Breast epithelium (tissue), 4 donors: ENCODE measurements around the gene VEPH1. TPM values are rescaled to one million over a fixed set of nuclear protein-coding genes. Genes with fewer than 3 reads are reported as not detected.

Experiments
- DNase-seq, 2 donors: peaks; one replicate each; pipeline ENCODE4 v3.0.0-alpha.2; 2019; ENCODE audit warnings: low spot score in 2 of 2
- H3K27ac ChIP-seq, 2 donors: fragments of 200-600 bp; sonication (generic) in 1 of 2; one replicate each; pipeline ENCODE4 v1.5.1; 2016 to 2019; ENCODE audit warnings: mild to moderate bottlenecking in 1 of 2
- H3K27me3 ChIP-seq, 2 donors: fragments of 200-600 bp; sonication (generic) in 1 of 2; one replicate each; pipeline versions ENCODE4 v1.5.1 to v1.6.0; 2017 to 2019; ENCODE audit warnings: control low read depth in 1 of 2, mild to moderate bottlenecking in 1 of 2
- H3K36me3 ChIP-seq: fragments of 200-600 bp; one replicate; pipeline ENCODE4 v1.5.1; 2019
- H3K4me1 ChIP-seq, 2 donors: fragments of 200-600 bp; sonication (generic); one replicate each; pipeline ENCODE4 v1.5.1; 2016 to 2019; ENCODE audit warnings: control low read depth in 1 of 2
- H3K4me3 ChIP-seq, 3 donors: fragments of 200-600 bp; sonication (generic); 1 replicate in 2 of 3; 2 replicates in 1 of 3; pipeline ENCODE4 v1.5.1; 2016 to 2019; ENCODE audit warnings: mild to moderate bottlenecking in 3 of 3, moderate library complexity in 2 of 3
- H3K9me3 ChIP-seq, 2 donors: fragments of 200-600 bp; sonication (generic) in 1 of 2; one replicate each; pipeline ENCODE4 v1.5.1; 2016 to 2019; ENCODE audit warnings: control low read depth in 1 of 2
- POLR2A ChIP-seq: fragments of 450-650 bp; IDR thresholded peaks from one replicate; pipeline ENCODE4 v1.6.1; 2016; ENCODE audit warnings: antibody characterized with exemption, mild to moderate bottlenecking, moderate library complexity
- POLR2AphosphoS5 ChIP-seq, 3 donors: sonication (generic); formaldehyde crosslinking; IDR thresholded peaks; one replicate each; pipeline ENCODE4 v1.6.1; 2017; ENCODE audit warnings: antibody characterized with exemption in 3 of 3
- intact Hi-C: fragments of 100-400 bp; cut with DNase I; formaldehyde crosslinking; loops from one replicate; pipeline ENCODE4 v1.15.1; 2023; ENCODE audit warnings: low total_unique reads
- total RNA-seq, 3 donors: library from RNA; depleted of rRNA; stranded (reverse); fragments of >200 nt; gene quantifications; one replicate each; pipeline ENCODE4 v1.1.0, GENCODE V29; 2016
- TF ChIP-seq, protein P1 (sequence below), 3 donors: fragments of 450-650 bp; IDR thresholded peaks; one replicate each; pipeline ENCODE4 v1.5.1; 2016 to 2017; ENCODE audit warnings: antibody characterized with exemption in 3 of 3, mild to moderate bottlenecking in 3 of 3, moderate library complexity in 3 of 3

The VEPH1 gene
- total RNA-seq, 3 donors from 2014 or later = under 0.01 to 20.9 (median 8.8) TPM

DNA sequence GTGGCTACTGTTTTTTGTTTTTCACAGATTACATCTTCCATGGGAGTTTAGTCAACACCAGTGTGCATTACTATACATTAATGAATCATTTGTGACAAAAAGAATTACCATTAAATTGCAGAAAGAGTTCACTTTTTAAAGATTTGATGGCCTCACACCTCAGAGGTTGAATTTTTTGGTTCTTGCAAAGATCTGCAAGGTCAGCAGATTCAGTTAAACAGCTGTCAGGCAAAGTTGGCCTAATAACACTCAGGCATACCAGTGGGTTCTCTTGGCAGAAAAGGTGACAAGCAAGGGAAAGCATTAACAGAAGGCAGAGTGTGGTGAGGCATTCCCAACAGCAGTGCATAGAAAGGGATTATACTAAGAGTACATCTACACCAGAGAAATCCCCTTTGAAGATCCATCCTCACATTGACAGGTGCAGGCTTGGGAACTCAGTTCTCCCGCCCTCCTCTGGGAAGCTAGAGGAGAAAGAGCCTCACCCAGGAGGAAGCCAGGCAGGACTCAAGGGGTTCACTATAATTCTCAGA is 90.8 kb downstream of the VEPH1 start:
- Histone ChIP-seq H3K27ac (no peak overlapping the region), H3K4me1 (no peaks in the 10 kb centered on the region), H3K27me3 (no peaks in the 10 kb centered on the region), H3K9me3 (no peaks in the 10 kb centered on the region), H3K4me3 (no peak overlapping the region), H3K36me3 (no peaks in the 10 kb centered on the region)
- DNase-seq = no peak
- intact Hi-C loops = no loop called here
- TF ChIP-seq, protein P1, sequence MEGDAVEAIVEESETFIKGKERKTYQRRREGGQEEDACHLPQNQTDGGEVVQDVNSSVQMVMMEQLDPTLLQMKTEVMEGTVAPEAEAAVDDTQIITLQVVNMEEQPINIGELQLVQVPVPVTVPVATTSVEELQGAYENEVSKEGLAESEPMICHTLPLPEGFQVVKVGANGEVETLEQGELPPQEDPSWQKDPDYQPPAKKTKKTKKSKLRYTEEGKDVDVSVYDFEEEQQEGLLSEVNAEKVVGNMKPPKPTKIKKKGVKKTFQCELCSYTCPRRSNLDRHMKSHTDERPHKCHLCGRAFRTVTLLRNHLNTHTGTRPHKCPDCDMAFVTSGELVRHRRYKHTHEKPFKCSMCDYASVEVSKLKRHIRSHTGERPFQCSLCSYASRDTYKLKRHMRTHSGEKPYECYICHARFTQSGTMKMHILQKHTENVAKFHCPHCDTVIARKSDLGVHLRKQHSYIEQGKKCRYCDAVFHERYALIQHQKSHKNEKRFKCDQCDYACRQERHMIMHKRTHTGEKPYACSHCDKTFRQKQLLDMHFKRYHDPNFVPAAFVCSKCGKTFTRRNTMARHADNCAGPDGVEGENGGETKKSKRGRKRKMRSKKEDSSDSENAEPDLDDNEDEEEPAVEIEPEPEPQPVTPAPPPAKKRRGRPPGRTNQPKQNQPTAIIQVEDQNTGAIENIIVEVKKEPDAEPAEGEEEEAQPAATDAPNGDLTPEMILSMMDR (IDR thresholded peaks at IDR 0.05) = no peak
- TF ChIP-seq POLR2A = no peak

DNA sequence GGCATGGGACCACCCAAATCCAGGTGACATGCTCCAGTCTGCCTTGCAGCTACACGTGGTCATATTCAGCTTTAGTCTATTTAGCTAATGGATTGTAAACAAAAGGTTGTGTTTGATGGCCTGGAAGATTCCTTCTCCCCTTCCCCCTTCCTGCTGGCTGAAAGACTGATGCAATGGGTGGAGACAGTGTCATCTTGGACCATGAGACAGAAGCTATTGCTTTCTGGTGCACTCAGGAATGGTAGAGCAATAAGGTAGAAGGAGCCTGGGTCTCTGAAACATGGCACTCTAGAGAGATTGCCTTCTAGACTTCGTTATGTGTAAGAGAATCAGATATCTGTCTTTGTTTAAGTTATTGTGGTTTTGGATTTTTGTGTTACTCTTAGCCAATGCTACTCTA is 92.3 kb downstream of the VEPH1 start:
- no peak for DNase-seq
- no peaks in the 10 kb centered on the region for H3K27me3 ChIP-seq
- no peak overlapping the region for H3K27ac ChIP-seq
- intact Hi-C loops = no loop called here
- H3K4me3 ChIP-seq = no peak overlapping the region
- TF ChIP-seq POLR2A (no peak), POLR2AphosphoS5 (IDR thresholded peaks at IDR 0.05) (no peak)
- TF ChIP-seq, protein P1 (IDR thresholded peaks at IDR 0.05) = no peak
- H3K4me1 ChIP-seq = no peaks in the 10 kb centered on the region
- H3K9me3 ChIP-seq = no peaks in the 10 kb centered on the region
- no peaks in the 10 kb centered on the region for H3K36me3 ChIP-seq

DNA sequence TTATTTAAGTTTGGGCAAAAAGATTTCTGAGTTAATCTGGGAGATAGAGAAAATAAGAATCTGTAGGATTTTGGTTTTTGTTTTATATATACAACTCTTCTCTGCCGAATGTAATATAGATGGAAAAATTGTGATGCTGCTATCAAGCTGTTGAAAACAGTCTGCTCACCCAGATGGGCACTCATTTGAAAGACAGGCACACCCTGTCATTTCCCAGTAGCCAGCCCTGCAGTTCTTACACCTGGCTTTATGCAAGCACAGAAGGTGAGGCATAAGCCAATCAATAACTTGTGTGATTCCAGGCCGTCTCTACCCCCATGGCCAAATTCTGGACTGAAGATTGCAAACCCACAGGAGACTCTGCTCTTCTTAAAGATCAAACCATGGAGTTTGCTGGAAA is 93.7 kb downstream of the VEPH1 start:
- TF ChIP-seq POLR2AphosphoS5 (IDR thresholded peaks at IDR 0.05) (no peak), POLR2A (no peak)
- TF ChIP-seq, protein P1 (IDR thresholded peaks at IDR 0.05) = no peak
- no peak for DNase-seq
- Histone ChIP-seq H3K4me3 (no peak overlapping the region), H3K36me3 (no peaks in the 10 kb centered on the region), H3K4me1 (no peaks in the 10 kb centered on the region), H3K27ac (peak overlapping the region in 1 of 2 donors; percentile 4), H3K9me3 (no peaks in the 10 kb centered on the region), H3K27me3 (no peaks in the 10 kb centered on the region)
- intact Hi-C loops = no loop called here

DNA sequence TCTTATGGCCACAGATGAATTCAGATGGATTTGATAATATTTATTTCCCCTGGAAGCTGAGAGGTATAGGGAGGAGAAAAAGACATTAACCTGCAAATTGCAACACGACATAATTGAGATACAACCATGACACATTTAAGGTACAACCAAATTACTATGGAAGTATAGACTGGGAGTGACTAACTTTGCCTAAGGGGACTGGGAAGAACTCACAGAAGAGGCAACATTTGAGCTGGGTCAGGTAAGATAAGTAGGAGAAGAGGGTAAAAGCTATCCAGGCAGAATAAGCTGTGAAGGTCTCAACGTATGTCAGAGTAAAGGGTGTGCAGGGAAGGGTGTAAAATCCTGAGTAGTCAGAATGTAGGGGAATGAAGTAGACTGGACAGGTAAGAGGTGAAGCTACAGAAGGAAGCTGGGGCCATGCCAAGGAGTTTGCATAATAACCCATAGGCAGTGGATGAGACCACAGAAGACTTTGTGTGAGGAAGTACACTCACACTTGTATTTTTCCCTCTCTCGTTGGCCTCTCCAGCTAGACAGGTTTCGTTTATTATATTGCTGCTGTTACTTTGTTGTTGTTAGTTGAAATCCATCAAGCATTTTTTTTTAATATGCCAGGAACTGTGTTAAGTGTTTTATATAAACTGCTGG is 94.6 kb downstream of the VEPH1 start:
- H3K27ac ChIP-seq = peak overlapping the region in 1 of 2 donors; percentile 4
- TF ChIP-seq POLR2A (no peak), POLR2AphosphoS5 (IDR thresholded peaks at IDR 0.05) (no peak)
- TF ChIP-seq, protein P1 (IDR thresholded peaks at IDR 0.05) = no peak
- no peak overlapping the region for H3K4me3 ChIP-seq
- intact Hi-C loops = no loop called here
- H3K4me1 ChIP-seq = no peaks in the 10 kb centered on the region
- no peaks in the 10 kb centered on the region for H3K36me3 ChIP-seq
- H3K27me3 ChIP-seq = no peaks in the 10 kb centered on the region
- DNase-seq = peak in 1 of 2 donors; percentile 62
- no peaks in the 10 kb centered on the region for H3K9me3 ChIP-seq

DNA sequence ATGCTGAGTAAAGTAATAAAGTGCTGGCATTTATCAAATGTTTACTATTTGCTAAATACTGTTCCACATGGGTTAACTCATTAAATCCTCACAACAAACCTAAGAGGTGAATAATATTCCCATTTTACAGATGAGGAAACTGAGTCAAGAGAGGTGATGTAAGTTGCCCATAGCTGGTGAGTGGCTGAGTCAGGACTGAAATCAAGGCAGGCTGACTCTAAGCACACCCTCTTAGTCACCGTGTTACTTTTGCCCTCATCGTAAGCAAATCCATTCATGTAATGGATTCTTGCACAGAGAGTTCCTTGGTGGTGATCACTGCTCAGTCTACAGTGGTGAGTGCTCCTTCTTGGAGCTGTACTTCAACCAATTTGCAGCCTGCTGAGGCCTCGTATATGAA is 95.4 kb downstream of the VEPH1 start:
- Histone ChIP-seq H3K4me1 (no peaks in the 10 kb centered on the region), H3K27ac (no peak overlapping the region), H3K36me3 (no peaks in the 10 kb centered on the region), H3K4me3 (no peak overlapping the region), H3K9me3 (no peaks in the 10 kb centered on the region), H3K27me3 (no peaks in the 10 kb centered on the region)
- no peak for DNase-seq
- TF ChIP-seq, protein P1 (IDR thresholded peaks at IDR 0.05) = no peak
- no peak for TF ChIP-seq POLR2AphosphoS5 (IDR thresholded peaks at IDR 0.05)
- TF ChIP-seq POLR2A = no peak
- intact Hi-C loops = no loop called here
